HT-29 (cell line): ENCODE measurements around the gene PPME1. TPM values are rescaled to one million over a fixed set of nuclear protein-coding genes. Genes with fewer than 3 reads are reported as not detected.

Experiments used
- DNase-seq: peaks from one replicate; pipeline ENCODE4 v3.0.0-alpha.2; 2015; ENCODE audit warnings: low spot score
- small RNA-seq: library from RNA; depleted of rRNA; stranded (forward); fragments of <200 nt; gene quantifications from one replicate; pipeline ENCODE3, GENCODE V24; 2014
- total RNA-seq: library from RNA; depleted of rRNA; stranded (reverse); fragments of >200 nt; shearing (Covaris generic); gene quantifications from 2 replicates; pipeline ENCODE4 v1.2.3, GENCODE V29; 2014; rRNA removed

The PPME1 gene
- total RNA-seq, 1 experiment from 2014 or later = 29.6 TPM

DNA sequence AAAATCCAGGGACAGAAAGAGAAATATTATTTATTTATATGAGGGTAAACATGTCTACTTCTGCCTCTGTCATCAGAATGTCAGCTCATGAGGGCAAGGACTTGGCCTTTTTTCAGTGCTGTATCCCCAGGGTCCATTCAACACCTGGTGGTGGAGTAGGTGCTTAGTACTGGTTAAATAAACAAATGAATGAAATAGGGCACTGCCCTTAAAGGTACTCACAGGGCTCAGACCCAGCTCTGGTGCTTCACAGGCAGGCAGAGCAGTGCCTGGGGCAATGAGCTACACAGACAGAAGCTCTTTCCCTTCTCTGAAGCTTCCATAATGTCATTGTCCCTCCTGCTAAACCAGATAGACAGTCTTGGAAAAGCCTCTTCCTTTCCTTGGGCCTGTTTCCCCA lies 109.4 kb downstream of the PPME1 start:
- no peak for DNase-seq

DNA sequence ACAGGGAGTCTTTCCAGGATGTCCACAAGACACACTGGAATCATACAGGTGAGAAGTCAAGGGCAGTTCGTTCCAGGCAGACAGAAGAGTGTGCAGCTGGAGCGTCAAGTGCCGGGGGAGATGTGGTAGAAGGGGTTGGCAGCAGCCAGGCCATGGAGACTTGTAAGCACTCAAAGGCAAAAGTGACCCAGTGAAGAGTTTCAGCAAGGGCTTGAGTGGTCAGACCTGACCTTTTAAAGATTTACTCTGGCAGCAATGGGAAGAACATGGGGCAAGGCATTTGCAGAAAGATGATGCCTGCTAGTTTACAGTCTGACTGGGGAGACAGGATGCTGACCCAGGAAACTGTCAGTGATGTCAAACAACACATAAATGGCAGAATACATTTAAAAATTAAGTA lies 111.3 kb downstream of the PPME1 start:
- DNase-seq = no peak

DNA sequence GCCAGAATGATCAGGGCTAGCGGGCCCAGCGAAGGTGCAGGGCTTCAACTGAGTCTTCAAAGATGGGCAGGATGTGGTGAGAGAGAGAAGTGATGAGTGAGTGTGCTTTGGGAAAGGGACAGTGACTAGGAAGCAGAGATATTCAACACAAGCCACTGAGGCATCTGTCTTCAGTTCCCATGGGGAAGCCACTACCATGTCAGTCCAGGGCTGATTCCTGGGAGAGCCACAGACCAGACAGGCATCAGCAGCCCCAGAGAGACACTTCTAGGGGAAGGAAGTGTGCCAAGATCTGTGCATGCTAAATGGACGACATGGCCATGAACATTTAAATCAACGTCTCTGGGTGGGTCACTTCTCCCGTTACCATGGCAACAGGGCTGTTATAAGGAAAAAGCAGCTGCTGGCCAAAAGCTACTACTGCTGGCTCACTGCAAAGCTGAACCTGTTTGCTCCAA lies 111.9 kb downstream of the PPME1 start:
- DNase-seq = no peak

DNA sequence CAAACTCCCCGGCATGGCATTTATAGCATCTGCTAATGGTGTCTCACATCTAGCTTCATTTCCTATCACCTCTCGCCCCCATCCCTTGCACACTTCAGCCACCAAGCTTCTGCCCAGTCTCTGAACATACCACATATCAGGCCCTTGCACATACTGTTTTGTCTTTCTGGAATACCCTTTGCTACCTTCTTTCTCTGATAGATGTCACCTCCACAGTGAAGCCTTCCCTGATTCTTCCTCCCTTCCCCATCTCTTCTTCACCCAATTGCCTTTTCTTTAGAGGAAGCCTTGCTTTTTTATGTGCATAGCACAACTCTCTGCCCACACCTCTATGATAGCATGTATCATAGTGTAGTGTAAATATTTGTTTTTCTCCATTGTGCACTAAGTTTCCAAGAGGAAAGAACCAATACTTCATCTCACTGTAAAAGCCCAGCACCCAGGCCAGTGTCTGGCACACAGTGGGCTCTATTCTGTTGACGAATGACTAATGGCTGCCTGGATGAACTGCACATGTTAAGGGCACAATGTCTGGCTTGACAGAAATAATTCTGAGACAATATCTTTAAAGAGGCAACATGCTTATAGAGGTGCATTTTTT lies 112.6 kb downstream of the PPME1 start:
- DNase-seq = no peak

DNA sequence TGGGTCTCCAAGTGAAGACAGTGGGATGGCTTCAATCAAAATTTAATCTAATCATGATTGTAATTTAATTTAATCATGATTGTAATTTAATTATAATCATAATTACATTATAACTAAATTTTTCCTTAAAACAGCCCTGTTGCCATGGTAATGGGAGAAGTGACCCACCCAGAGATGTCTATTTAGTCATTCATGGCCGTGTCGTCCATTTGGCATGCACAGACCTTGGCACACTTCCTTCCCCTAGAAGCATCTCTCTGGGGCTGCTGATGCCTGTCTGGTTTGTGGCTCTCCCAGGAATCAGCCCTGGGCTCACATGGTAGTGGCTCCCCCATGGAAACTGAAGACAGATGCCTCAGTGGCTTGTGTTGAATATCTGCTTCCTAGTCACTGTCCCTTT lies 113.4 kb downstream of the PPME1 start:
- DNase-seq = no peak

DNA sequence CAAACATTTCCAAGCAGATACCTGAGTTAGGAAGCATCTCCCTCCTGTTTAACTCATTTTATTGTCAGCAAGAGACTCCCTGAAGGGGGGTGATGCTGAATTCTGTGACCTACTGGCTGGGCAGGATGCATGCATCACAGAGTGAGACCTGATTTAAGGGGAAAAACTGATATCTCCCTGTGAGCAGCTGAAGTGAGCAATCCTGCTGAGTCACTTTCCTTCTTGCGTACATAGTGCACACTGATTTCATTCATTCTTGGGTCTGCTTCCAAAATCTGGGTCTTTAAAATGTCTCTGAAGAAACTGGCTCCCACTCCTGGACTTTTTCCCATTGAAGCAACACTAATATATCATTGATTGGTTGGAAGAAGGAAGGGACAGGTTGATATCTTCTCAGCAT lies 117.1 kb downstream of the PPME1 start:
- DNase-seq = no peak

DNA sequence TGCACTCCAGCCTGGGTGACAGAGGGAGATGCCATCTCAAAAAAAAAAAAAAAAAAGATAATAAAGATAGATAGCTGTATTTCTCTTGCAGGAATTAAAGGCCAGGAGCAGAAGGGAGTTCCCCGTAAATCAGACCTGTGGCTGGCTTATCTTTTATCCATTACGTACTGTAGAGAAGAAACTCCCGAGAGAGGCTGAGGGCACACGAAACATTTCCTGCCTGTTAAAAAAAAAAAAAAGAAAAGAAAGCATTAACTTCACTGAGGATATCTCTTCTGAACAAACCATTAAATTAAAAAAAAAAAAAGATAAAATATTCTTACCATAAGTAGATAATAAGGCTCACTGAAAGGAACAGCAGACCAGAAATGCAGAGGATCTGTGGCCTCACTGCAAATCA lies 117.8 kb downstream of the PPME1 start:
- no peak for DNase-seq

DNA sequence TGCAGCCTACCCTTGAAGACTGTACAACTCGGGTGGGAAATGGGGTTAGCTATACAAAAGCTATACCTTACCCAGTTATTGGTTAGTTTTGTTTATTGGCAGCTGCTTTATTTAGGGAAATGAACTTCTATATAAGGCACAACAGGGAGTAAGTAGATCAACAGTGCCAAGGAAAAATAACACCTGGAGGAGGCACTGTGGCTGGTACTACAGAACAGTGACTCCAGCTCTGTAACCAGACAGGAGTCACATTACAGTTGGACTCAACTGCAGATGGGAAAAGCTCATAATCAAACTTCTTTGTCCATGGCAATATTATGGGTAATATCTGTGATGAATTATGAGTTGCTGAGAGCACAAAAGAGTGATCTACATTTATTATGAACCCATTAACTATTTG lies 126.4 kb downstream of the PPME1 start:
- DNase-seq = no peak

DNA sequence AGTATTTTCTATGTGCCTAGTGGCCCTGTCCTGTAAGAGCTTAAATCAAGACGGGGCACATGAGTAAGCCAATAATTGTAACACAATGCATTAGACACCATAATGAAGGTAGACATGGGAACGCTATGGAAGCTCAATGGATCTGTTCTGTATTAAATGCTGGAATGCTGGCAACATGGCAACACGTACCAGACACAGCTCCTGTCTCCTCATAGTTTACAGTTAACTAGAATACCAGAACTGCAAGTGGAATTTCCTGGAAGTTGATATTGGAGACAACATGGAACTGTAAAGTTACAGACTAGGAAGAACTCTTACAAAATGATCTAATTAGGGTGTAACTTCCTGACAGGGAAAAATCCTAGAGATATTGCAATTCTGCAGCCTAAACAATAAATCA lies 127.9 kb downstream of the PPME1 start:
- no peak for DNase-seq

Small RNAs within 50 kb of the gene (small RNA-seq; reads per million reads assigned to genes)
- not detected for gene AP002392.1
- gene RF00409 = not detected

Other genes starting within 250 kb of the PPME1 start
- 0.46 TPM in 1 of 2 replicates, not detected in the other for gene DNAJB13, start 220.3 kb upstream of the PPME1 start, total RNA-seq
- gene UCP2, start 188.4 kb upstream of the PPME1 start, total RNA-seq = 76.8 and 89.4 TPM in 2 replicates
- 0.64 and 0.76 TPM in 2 replicates for gene UCP3, start 162.2 kb upstream of the PPME1 start, total RNA-seq
- gene C2CD3, start 287 bp upstream of the PPME1 start, total RNA-seq = 25.8 and 26.6 TPM in 2 replicates
- gene P4HA3, start 140.4 kb downstream of the PPME1 start, total RNA-seq = not detected in 2 replicates
- 0.79 and 1.3 TPM in 2 replicates for gene PGM2L1, start 227.1 kb downstream of the PPME1 start, total RNA-seq